DMS79 treated with DMSO at 0.1 percent for 48 hours (cell line): ENCODE measurements around the gene TMEM185B.

Experiments used
- DNase-seq: peaks from one replicate; lab custom pipeline; 2025; lab: John Stamatoyannopoulos, UW

The TMEM185B gene

GRCh38 chr2:120231974-120232635 is 8.9 kb upstream of the TMEM185B start:
- DNase-seq: peak; percentile 73

GRCh38 chr2:120231564-120231973 is 8.4 kb upstream of the TMEM185B start:
- no peak for DNase-seq

GRCh38 chr2:120230515-120231471 is 7.6 kb upstream of the TMEM185B start:
- DNase-seq: no peak

- no peak for DNase-seq
These were observed 6.1 kb upstream of the TMEM185B start for GRCh38 chr2:120229341-120229740.

- no peak for DNase-seq
These were observed 5.3 kb upstream of the TMEM185B start for GRCh38 chr2:120228503-120228902.

- DNase-seq: no peak
These were observed 4.2 kb upstream of the TMEM185B start for GRCh38 chr2:120227111-120227991.

GRCh38 chr2:120226316-120226715 is 3.1 kb upstream of the TMEM185B start:
- no peak for DNase-seq

GRCh38 chr2:120225549-120226065 is 2.4 kb upstream of the TMEM185B start:
- DNase-seq: no peak

GRCh38 chr2:120224735-120225548 is 1.7 kb upstream of the TMEM185B start:
- DNase-seq: no peak

GRCh38 chr2:120224256-120224655 is 1.1 kb upstream of the TMEM185B start:
- no peak for DNase-seq

- DNase-seq: no peak
These were observed 790 bp downstream of the TMEM185B start for GRCh38 chr2:120222186-120223033.

GRCh38 chr2:120221616-120222015 is 1.6 kb downstream of the TMEM185B start:
- no peak for DNase-seq

GRCh38 chr2:120220756-120221155 is 2.4 kb downstream of the TMEM185B start:
- DNase-seq: no peak

- DNase-seq: no peak
These were observed 3.4 kb downstream of the TMEM185B start for GRCh38 chr2:120219766-120220165.

- DNase-seq: no peak
These were observed 3.9 kb downstream of the TMEM185B start for GRCh38 chr2:120219291-120219690.

GRCh38 chr2:120218181-120218580 is 5.0 kb downstream of the TMEM185B start:
- DNase-seq: no peak

GRCh38 chr2:120210270-120210693 is 12.9 kb downstream of the TMEM185B start:
- DNase-seq: no peak

GRCh38 chr2:120209427-120210269 is 13.6 kb downstream of the TMEM185B start:
- DNase-seq: no peak
